ENCODE measurements around the gene GABRB1.

GRCh38 chr4:47143261-47143660 is 111.9 kb downstream of the GABRB1 start:
- TF ChIP-seq CTCF (IDR thresholded peaks at IDR 0.05) (no peak), POLR2A (IDR thresholded peaks at IDR 0.05; ENCODE audit: low read length) (no peak), ZNF302 (CRISPR knock-in tag; IDR thresholded peaks at IDR 0.05) (no peak), NR3C1 (IDR thresholded peaks at IDR 0.05) (no peak), SMC3 (IDR thresholded peaks at IDR 0.05) (no peak)
